COLO668 (cell line): ENCODE results near the gene EGLN2.
"Not testable (repeated sequence)": the region's sequence is repeated elsewhere in the genome, so short reads cannot be mapped to it uniquely, and the experiment has no call there.

Experiments used
- DNase-seq: peaks from one replicate; lab custom pipeline; 2025; ENCODE audit not compliant: unreplicated experiment; lab: John Stamatoyannopoulos, UW

EGLN2 gene

GRCh38 chr19:40801426-40802299 is 2.7 kb downstream of the EGLN2 start:
- DNase-seq, result no peak

DNA sequence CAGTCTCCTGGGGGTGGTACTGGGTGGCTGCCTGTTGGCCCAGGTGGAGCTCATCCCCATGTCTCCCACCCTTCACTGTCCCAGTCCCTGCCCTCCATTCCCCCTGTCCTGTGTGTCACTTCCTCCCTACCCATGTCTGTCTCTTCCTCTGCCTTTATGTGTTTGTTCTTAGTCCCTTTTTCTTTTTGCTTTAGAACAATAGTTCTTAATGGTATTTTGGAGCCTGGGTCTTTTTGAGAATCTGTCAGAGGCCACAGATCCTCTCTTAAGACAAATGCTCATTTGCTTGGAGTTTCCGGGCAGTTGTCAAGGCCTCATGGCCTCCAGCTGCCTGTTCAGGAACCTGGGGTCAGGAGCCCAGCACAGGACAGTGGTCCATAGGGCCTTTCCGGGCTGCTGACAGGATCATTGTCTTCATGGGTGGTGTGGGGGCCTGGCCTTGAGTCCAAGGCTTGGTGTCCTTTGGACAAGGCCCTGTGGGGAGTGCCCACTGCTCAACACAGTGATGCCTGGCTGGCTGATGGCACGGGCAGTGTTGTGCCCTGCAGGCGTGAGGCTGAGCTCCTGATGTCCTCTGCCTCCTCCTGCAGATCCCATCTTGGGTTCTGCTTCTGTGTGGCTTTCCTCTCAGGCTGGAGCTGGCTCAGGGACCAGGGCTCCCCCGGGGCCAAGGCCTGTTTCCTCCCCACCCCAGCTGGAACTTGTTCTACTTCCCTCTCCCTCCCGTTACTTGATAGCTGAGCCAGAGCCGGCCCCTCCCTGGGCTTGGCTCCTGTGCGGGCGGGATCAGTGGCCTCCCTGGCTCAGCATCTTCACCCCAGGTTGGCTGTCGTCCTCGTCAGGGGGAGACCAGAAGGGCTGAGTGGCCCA is 3.5 kb downstream of the EGLN2 start:
- DNase-seq, result no peak

GRCh38 chr19:40803170-40803856 is 4.3 kb downstream of the EGLN2 start:
- DNase-seq, result no peak

- no peak for DNase-seq
Measured at GRCh38 chr19:40803857-40804782, 5.1 kb downstream of the EGLN2 start.

GRCh38 chr19:40804783-40805242 is 5.8 kb downstream of the EGLN2 start:
- no peak for DNase-seq

DNA sequence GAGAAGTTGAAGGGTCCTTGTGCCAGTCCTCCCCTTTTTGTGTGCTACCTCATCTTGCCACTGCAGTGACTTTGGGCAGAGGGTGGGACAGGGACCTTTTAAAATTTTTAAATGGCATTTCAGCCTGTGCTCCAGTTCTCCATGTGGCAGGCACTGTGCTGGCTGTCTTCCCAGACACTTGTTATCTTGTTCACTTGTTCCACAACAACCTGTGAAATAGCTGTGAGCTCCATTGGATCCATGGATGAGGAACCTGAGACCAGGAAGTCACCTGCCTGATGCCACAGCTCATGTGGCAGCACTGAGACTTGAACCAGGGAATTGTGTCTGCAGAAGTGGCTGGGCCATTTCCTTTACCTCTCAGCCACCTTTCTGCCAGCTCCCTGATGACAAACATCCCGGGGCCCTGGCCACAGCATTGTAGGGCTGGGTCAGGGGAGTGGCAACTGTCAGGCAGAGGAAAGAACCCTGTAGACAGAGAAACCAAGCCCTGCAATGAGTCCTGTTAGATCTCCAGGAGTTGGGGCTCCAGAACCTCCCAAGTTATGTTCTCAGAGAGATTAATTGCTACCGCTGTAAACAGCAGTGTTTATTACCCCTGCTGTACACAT is 6.4 kb downstream of the EGLN2 start:
- DNase-seq, result no peak

DNA sequence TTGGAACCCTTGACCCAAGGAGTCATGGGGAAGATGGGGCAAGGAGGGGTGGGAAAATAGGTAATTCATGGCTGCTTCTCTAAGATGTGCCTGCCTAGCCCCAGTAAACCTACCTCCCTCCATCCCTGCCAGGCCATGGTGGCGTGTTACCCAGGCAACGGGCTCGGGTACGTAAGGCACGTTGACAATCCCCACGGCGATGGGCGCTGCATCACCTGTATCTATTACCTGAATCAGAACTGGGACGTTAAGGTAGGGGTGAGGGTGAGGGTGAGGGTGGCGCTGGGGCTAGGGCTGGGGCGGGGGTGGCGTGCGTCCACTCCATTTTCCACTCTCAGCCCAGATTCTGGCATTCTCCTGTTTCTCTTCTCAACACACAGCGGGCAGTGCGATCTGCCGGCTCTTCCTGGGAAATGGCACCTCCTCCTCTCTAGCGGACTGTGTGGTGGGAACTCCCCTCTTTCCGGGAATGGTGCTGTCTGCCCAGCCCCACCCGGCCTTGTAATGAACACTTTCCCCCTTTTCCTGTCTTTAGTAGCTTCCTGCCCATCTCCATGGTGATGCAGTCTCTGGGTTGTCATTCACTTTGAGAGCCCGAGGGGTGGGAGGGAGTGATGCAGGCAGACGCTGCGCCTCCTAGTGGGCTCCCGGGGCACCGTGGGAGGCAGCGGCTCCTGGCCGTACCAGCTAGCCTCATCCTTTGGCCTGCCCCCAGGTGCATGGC is 7.6 kb downstream of the EGLN2 start:
- DNase-seq, result peak; percentile 27

DNA sequence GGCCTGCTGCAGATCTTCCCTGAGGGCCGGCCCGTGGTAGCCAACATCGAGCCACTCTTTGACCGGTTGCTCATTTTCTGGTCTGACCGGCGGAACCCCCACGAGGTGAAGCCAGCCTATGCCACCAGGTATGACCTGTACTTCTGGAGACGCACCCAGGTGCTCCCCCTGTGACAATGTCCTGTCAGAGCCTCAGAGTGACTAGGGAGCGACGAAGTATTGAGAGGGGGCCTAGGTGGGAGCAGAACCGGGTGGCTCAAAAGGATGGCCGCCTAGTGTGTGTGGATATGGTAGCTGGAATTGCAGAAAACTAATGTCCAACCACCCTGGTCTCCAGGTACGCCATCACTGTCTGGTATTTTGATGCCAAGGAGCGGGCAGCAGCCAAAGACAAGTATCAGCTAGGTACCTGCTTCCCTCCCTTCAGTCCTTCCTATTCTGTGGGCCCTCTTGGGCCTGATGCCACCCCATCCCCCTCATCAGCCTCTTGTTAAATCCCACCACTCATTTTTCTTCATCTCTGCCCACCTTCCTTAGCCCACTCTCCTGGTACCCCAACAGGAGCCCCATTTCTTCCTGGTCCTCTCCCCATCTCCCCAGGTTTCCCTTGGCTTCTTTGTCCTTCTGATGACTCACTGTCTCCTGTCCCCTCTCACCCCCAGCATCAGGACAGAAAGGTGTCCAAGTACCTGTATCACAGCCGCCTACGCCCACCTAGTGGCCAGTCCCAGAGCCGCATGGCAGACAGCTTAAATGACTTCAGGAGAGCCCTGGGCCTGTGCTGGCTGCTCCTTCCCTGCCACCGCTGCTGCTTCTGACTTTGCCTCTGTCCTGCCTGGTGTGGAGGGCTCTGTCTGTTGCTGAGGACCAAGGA is 8.4 kb downstream of the EGLN2 start:
- DNase-seq, result peak; percentile 25

DNA sequence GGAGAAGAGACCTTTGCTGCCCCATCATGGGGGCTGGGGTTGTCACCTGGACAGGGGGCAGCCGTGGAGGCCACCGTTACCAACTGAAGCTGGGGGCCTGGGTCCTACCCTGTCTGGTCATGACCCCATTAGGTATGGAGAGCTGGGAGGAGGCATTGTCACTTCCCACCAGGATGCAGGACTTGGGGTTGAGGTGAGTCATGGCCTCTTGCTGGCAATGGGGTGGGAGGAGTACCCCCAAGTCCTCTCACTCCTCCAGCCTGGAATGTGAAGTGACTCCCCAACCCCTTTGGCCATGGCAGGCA is 9.0 kb downstream of the EGLN2 start:
- DNase-seq, result no peak

DNA sequence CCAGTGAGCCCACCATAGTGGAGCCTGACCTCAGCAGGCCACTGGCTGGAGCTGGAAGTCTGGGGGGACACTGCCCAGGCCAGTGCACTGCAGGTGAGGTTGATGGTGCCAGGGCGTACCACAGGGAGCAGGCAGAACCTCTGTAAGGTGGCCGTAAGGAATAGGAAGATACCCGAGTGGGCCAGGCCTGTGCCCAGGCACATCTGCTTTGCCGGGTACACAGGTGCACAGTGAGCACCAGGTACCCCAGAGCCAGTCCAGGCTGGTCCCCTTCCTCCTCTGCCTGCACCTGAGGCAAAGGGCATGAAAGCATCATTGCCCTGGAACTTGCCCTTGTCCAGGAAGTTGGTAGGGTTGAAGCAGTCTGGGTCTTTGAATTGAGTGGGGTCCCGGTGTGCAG is 9.5 kb downstream of the EGLN2 start:
- no peak for DNase-seq

DNA sequence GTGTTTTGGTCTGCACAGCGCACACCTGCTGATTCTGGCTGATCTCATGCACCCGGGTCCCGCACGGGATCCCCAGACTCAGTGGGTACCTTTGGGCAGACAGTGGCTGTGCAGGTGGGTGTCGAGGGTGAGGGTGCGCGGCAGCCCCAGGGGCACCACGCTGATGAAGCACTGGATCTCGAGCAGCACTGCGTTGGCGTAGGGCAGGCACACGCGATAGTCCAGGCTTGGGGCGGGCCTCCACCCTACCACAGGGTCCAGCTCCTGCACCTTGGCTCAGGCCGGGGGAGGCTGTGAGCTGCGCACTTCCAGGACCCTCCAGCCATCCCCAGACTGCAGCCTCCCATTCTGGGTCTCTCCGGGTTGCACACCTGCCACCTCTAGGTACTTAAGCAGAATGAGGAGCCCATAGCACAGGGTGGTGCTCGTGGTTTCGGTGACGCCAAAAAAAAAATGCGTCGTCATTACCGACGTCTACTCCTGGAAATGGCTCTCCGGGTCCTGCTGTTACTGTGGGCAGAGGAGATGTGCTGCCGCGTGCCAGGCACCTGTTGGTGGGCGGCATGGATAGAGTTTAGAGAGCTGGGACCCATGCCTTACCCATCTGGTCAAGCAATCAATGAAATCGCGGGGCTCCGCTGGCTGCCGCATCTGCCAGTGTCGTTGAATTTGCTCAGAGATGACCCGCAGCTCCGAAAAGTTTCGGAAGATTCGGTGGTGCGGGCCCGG is 10.5 kb downstream of the EGLN2 start:
- no peak for DNase-seq

GRCh38 chr19:40810160-40810559 is 11.2 kb downstream of the EGLN2 start:
- DNase-seq, result no peak

- DNase-seq, result peak; percentile 55
Measured at GRCh38 chr19:40810649-40811408, 11.8 kb downstream of the EGLN2 start.

DNA sequence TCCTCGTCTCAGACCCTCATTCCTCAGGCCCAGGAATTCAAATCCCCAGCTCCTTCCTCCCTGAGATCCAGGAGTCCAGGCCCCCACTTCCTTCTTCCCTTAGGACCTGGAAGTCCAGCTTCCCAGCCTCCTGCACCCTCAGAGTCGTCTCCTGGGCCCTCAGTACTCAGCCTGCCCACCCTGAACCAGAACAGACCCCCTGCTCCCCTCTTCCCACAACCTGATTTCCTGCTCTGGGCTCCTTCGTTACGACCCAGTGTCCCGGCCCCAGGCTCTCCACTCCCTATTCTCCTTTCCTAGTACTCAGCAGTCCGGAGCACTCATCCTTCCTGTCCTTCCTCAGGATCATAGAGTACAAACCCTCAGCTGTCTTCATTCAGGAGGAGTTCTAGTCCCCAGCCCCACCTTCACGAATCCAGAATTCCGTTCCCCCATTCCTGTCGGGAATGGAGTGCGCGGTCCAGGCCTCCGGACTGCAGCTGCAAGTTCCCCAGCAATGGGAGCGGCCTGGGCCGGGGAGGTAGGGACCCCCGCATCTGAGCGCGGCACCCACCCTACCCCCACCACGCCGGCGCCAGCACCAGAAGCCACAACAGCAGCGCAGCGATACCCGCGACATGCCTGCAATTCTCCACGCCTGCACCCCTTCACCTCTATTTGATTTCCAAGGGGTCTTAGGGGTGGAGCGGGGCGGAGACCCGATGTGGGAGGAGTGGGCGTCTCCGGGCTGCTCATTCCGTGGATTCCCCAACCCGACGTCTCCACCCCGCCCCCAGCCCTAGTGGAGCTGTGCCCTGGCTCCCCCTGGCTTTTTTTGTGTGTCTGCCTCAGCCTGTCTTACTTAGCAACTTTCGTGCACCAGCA is 12.7 kb downstream of the EGLN2 start:
- DNase-seq, result no peak

DNA sequence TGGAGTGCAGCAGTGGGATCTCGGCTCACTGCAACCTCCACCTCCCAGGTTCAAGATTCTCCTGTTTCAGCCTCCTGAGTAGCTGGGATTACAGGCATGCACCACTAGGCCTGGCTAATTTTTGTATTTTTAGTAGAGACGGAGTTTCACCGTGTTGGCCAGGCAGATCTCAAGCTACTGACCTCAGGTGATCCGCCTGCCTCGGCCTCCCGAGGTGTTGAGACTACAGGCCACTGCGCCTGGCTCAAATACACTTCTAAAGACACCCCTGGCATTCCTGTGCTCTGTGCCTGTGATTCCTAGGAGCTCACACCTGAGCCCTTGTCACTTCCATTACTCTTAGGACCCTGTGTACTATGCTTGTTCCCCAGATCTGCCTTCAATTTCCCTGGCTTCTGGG is 13.6 kb downstream of the EGLN2 start:
- not testable (repeated sequence) for DNase-seq

DNA sequence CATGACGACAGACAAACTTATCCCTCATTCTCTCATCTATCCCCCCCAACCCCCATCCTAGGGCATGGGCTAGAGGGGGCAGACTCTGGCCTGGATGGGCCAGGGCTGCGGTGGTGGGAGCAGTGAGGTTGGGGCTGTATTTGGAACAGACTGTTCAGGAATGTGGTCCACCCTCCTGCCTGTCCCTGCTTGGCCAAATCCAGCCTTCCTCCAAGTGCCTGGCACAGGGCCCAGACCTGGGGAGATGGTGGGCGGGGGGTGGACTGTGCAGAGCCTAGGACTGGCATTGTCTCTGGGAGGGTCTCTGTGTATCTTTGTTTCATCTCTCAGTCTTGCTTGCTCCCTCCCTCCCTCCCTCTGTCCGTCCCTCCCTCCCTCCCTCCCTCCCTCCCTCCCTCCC is 14.2 kb downstream of the EGLN2 start:
- DNase-seq, result no peak
